ENCODE results near the gene RAC2.

The RAC2 gene

GRCh38 chr22:37244114-37244921, at the start of gene RAC2:
TSS of gene RAC2 (minus strand) at chr22:37244269. CDS start at chr22:37244148, 121 bp downstream.
- no peak within 1 kb of the TSS for H3K4me3 ChIP-seq (ENCODE audit: low read depth, low read length)

GRCh38 chr22:37293172-37293571, 49.1 kb upstream of the RAC2 start:
- H3K4me3 ChIP-seq (ENCODE audit: low read depth, low read length) = no peak overlapping the region

GRCh38 chr22:37292641-37293040, 48.6 kb upstream of the RAC2 start:
- H3K4me3 ChIP-seq (ENCODE audit: low read depth, low read length) = no peak overlapping the region

GRCh38 chr22:37291559-37292298, 47.7 kb upstream of the RAC2 start:
- H3K4me3 ChIP-seq (ENCODE audit: low read depth, low read length) = no peak overlapping the region

- no peak overlapping the region for H3K4me3 ChIP-seq (ENCODE audit: low read depth, low read length)
Observed at GRCh38 chr22:37290737-37291136, 46.7 kb upstream of the RAC2 start.

GRCh38 chr22:37289156-37289735, 45.2 kb upstream of the RAC2 start:
- H3K4me3 ChIP-seq (ENCODE audit: low read depth, low read length) = no peak overlapping the region

GRCh38 chr22:37288521-37288920, 44.5 kb upstream of the RAC2 start:
- H3K4me3 ChIP-seq (ENCODE audit: low read depth, low read length) = no peak overlapping the region

- H3K4me3 ChIP-seq (ENCODE audit: low read depth, low read length) = no peak overlapping the region
Observed at GRCh38 chr22:37287550-37287951, 43.5 kb upstream of the RAC2 start.

- no peak overlapping the region for H3K4me3 ChIP-seq (ENCODE audit: low read depth, low read length)
Observed at GRCh38 chr22:37285937-37286336, 41.9 kb upstream of the RAC2 start.

GRCh38 chr22:37284805-37285355, 40.8 kb upstream of the RAC2 start:
- H3K4me3 ChIP-seq (ENCODE audit: low read depth, low read length) = no peak overlapping the region

GRCh38 chr22:37284126-37284804, 40.2 kb upstream of the RAC2 start:
- H3K4me3 ChIP-seq (ENCODE audit: low read depth, low read length) = no peak overlapping the region

- no peak overlapping the region for H3K4me3 ChIP-seq (ENCODE audit: low read depth, low read length)
Observed at GRCh38 chr22:37283393-37283937, 39.4 kb upstream of the RAC2 start.

GRCh38 chr22:37282385-37282677, 38.3 kb upstream of the RAC2 start, which contains the start of gene CYTH4:
TSS of gene CYTH4 (plus strand) at chr22:37282508. CDS start at chr22:37282570, 62 bp downstream.
- no peak within 1 kb of the TSS for H3K4me3 ChIP-seq (ENCODE audit: low read depth, low read length)

- no peak overlapping the region for H3K4me3 ChIP-seq (ENCODE audit: low read depth, low read length)
Observed at GRCh38 chr22:37281646-37282384, 37.7 kb upstream of the RAC2 start.

GRCh38 chr22:37281195-37281594, 37.1 kb upstream of the RAC2 start:
- H3K4me3 ChIP-seq (ENCODE audit: low read depth, low read length) = no peak overlapping the region

- H3K4me3 ChIP-seq (ENCODE audit: low read depth, low read length) = no peak overlapping the region
Observed at GRCh38 chr22:37280718-37281117, 36.6 kb upstream of the RAC2 start.

- no peak overlapping the region for H3K4me3 ChIP-seq (ENCODE audit: low read depth, low read length)
Observed at GRCh38 chr22:37279331-37280181, 35.5 kb upstream of the RAC2 start.

- no peak overlapping the region for H3K4me3 ChIP-seq (ENCODE audit: low read depth, low read length)
Observed at GRCh38 chr22:37278261-37278660, 34.2 kb upstream of the RAC2 start.

- no peak overlapping the region for H3K4me3 ChIP-seq (ENCODE audit: low read depth, low read length)
Observed at GRCh38 chr22:37277384-37277783, 33.3 kb upstream of the RAC2 start.

All from iPS-11a (cell line).